ENCODE results near the gene ZIK1.

ZIK1 gene

DNA sequence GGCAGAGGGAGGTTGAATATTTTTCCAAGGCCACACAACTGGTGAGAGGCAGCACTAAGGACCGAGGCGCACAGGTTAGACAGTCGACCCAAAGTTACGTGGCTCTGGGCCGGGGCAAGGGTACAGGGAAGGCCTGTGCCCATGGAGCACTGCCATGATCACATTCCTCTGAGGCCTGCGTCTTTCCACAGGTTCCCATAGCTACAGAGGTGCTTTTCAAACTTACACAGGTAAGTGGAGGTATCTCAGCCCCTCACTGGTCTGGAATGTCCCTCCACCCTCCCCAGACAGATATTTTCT is 49.8 kb downstream of the ZIK1 start:
- Mint-ChIP-seq H3K36me3 (ENCODE audit: low read depth) (peaks cover 95% of the 10 kb centered on the region), H3K27me3 (ENCODE audit: low read depth) (no peaks in the 10 kb centered on the region), H3K27ac (peak overlapping the region in 2 of 3 experiments; percentile 30 to 80), H3K9me3 (peaks cover 61% of the 10 kb centered on the region), H3K4me1 (peaks cover 6% of the 10 kb centered on the region), H3K4me3 (peak overlapping the region; percentile 92 to 98 (median 94))
- TF ChIP-seq, protein P1, sequence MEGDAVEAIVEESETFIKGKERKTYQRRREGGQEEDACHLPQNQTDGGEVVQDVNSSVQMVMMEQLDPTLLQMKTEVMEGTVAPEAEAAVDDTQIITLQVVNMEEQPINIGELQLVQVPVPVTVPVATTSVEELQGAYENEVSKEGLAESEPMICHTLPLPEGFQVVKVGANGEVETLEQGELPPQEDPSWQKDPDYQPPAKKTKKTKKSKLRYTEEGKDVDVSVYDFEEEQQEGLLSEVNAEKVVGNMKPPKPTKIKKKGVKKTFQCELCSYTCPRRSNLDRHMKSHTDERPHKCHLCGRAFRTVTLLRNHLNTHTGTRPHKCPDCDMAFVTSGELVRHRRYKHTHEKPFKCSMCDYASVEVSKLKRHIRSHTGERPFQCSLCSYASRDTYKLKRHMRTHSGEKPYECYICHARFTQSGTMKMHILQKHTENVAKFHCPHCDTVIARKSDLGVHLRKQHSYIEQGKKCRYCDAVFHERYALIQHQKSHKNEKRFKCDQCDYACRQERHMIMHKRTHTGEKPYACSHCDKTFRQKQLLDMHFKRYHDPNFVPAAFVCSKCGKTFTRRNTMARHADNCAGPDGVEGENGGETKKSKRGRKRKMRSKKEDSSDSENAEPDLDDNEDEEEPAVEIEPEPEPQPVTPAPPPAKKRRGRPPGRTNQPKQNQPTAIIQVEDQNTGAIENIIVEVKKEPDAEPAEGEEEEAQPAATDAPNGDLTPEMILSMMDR (IDR thresholded peaks at IDR 0.05; ENCODE audit: unreplicated experiment in 3 of 3) = no peak

DNA sequence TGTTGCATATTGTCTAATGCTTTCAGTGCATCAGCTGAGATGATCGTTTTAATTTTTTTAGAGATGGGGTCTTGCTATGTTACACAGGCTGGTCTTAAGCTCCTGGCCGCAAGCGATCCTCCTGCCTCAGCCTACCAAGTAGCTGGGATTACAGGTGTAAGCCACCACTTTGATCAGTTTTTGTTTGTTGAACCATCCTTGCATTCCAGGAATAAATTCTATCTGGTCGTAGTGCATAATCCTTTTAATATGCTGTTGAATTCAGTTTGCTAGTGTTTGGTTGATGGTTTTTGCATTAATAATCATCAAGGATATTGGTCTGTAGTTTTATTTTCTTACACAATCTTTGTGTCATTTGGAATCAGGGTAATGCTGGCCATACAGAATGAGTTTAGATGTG is 53.4 kb downstream of the ZIK1 start:
- Mint-ChIP-seq H3K9me3 (peaks cover 78% of the 10 kb centered on the region), H3K4me1 (peaks cover 6% of the 10 kb centered on the region), H3K36me3 (ENCODE audit: low read depth) (peaks cover 100% of the 10 kb centered on the region), H3K27ac (no peak overlapping the region), H3K27me3 (ENCODE audit: low read depth) (no peaks in the 10 kb centered on the region), H3K4me3 (no peak overlapping the region)
- TF ChIP-seq, protein P1 (IDR thresholded peaks at IDR 0.05; ENCODE audit: unreplicated experiment in 3 of 3) = no peak

DNA sequence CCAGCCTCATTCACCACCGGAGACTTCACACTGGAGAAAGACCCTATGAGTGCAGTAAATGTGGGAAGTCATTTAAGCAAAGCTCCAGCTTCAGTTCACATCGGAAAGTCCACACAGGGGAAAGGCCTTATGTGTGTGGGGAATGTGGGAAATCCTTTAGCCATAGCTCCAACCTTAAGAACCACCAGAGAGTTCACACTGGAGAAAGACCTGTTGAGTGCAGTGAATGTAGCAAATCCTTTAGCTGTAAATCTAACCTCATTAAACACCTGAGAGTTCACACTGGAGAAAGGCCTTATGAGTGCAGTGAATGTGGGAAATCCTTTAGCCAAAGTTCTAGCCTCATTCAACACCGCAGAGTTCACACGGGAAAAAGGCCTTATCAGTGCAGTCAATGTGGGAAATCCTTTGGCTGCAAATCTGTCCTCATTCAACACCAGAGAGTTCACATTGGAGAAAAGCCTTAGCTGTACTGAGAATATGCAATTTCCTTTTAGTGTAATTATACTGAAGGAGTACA is 57.8 kb downstream of the ZIK1 start:
- Mint-ChIP-seq H3K36me3 (ENCODE audit: low read depth) (peaks cover 92% of the 10 kb centered on the region), H3K4me3 (no peak overlapping the region), H3K4me1 (no peaks in the 10 kb centered on the region), H3K27me3 (ENCODE audit: low read depth) (no peaks in the 10 kb centered on the region), H3K9me3 (peaks cover 78% of the 10 kb centered on the region), H3K27ac (no peak overlapping the region)
- TF ChIP-seq, protein P1 (IDR thresholded peaks at IDR 0.05; ENCODE audit: unreplicated experiment in 3 of 3) = no peak

DNA sequence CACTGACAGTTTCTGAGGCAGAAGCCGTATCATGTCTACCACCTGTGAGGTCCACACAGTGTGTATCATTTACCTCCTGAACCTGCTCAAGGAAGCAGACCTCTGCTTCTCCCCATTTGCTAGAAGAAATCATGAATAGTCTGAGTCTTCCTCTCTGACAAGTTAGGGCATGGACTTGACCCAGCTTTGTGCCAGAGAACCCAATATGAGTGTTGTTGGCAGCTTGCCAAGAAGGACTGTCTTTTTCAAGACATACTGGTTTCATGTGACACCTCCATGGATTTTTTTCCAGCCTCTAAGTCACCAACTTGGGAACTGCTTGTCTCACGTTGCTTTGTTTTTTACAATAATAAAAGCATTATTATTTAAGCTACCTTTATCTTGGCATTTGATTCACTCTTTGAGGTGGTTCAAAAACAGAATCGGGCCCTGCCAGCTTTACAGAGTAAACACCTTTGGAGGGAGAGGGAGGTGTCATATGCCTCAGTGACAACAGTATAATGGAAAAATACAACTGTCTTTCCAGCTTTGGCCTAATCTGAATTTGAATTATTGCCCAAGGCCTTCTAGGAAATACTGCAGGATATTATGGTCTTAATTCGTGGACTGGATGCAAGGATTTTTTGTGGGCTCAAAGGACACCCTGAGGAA is 58.6 kb downstream of the ZIK1 start:
- H3K27me3 Mint-ChIP-seq (ENCODE audit: low read depth) = no peaks in the 10 kb centered on the region
- H3K4me1 Mint-ChIP-seq = no peaks in the 10 kb centered on the region
- TF ChIP-seq, protein P1 (IDR thresholded peaks at IDR 0.05; ENCODE audit: unreplicated experiment in 3 of 3) = no peak
- H3K9me3 Mint-ChIP-seq = peaks cover 75% of the 10 kb centered on the region
- H3K36me3 Mint-ChIP-seq (ENCODE audit: low read depth) = peaks cover 85% of the 10 kb centered on the region
- no peak overlapping the region for H3K4me3 Mint-ChIP-seq
- H3K27ac Mint-ChIP-seq = no peak overlapping the region

Measured in nephron (organoid).